Caco-2 (cell line): ENCODE results near the gene MTREX. TPM values are rescaled to one million over a fixed set of nuclear protein-coding genes. Genes with fewer than 3 reads are reported as not detected.

Experiments
- BruUV-seq: library from RNA; stranded (reverse); fragments of 400-500 nt; replicated peaks from 2 replicates; lab custom pipeline; 2021; lab: Mats Ljungman, UMichigan
- CTCF ChIA-PET: fragments of 300-600 bp; sonication (Branson Sonifier 250); formaldehyde crosslinking; loops from one replicate; lab custom pipeline; 2022; ENCODE audit warnings: antibody characterized with exemption; lab: Charles Lee
- POLR2A ChIA-PET: fragments of 300-600 bp; sonication (Branson Sonifier 250); formaldehyde crosslinking; loops from one replicate; lab custom pipeline; 2022; ENCODE audit warnings: antibody characterized with exemption; lab: Charles Lee
- DNase-seq, 2 experiments: peaks; one replicate each; pipeline versions ENCODE4 v3.0.0 to v3.0.0-alpha.2; 2020 to 2022
- H3K27me3 ChIP-seq: replicated peaks from 2 replicates; pipeline ENCODE4 v1.6.0; 2011; ENCODE audit warnings: low read length; ENCODE audit not compliant: control insufficient read depth, insufficient read depth
- H3K36me3 ChIP-seq: 2 replicates; pipeline ENCODE4 v1.5.1; 2011; ENCODE audit warnings: low read length; ENCODE audit not compliant: control insufficient read depth, insufficient read depth
- H3K4me1 ChIP-seq: fragments of 250-450 bp; sonication (Bioruptor Pico); 2 replicates; pipeline ENCODE4 v1.5.1; 2020; ENCODE audit warnings: mild to moderate bottlenecking
- H3K4me3 ChIP-seq: 2 replicates; pipeline ENCODE4 v1.5.1; 2011; ENCODE audit warnings: low read depth, mild to moderate bottlenecking, control low read depth, low read length
- H3K9me3 ChIP-seq: fragments of 250-450 bp; sonication (Bioruptor Pico); 2 replicates; pipeline ENCODE4 v1.5.1; 2020; ENCODE audit warnings: mild to moderate bottlenecking, moderate library complexity
- H3K27ac Mint-ChIP-seq: one replicate; pipeline ENCODE4 v1.8.0; 2022; ENCODE audit warnings: mixed read lengths; ENCODE audit not compliant: unreplicated experiment
- H3K27me3 Mint-ChIP-seq: one replicate; pipeline ENCODE4 v1.8.0; 2022; ENCODE audit warnings: mixed read lengths; ENCODE audit not compliant: insufficient read depth, unreplicated experiment
- H3K36me3 Mint-ChIP-seq: one replicate; pipeline ENCODE4 v1.8.0; 2022; ENCODE audit warnings: mild to moderate bottlenecking, mixed read lengths; ENCODE audit not compliant: insufficient read depth, unreplicated experiment
- H3K4me1 Mint-ChIP-seq: one replicate; pipeline ENCODE4 v1.8.0; 2022; ENCODE audit warnings: low read depth, mixed read lengths; ENCODE audit not compliant: unreplicated experiment
- H3K4me3 Mint-ChIP-seq: one replicate; pipeline ENCODE4 v1.8.0; 2022; ENCODE audit warnings: mild to moderate bottlenecking, moderate library complexity, mixed read lengths; ENCODE audit not compliant: unreplicated experiment
- H3K9me3 Mint-ChIP-seq: one replicate; pipeline ENCODE4 v1.8.0; 2022; ENCODE audit warnings: mixed read lengths; ENCODE audit not compliant: unreplicated experiment
- CTCF ChIP-seq, 2 experiments: fragments of 200-600 bp in 1 of 2; IDR thresholded peaks; 1 replicate in 1 of 2; 2 replicates in 1 of 2; pipeline versions ENCODE4 v1.5.1 to v1.8.0; 2011 to 2022; ENCODE audit warnings: antibody characterized with exemption in 1 of 2, control low read depth in 1 of 2, inconsistent platforms in 1 of 2, low read depth in 1 of 2, low read length in 1 of 2, mild to moderate bottlenecking in 1 of 2, moderate library complexity in 1 of 2; ENCODE audit not compliant: insufficient read depth in 1 of 2, severe bottlenecking in 1 of 2, unreplicated experiment in 1 of 2
- intact Hi-C: fragments of 100-400 bp; cut with micrococcal nuclease; formaldehyde crosslinking; loops from one replicate; pipeline ENCODE4 v1.10.0; 2022; ENCODE audit not compliant: unreplicated experiment
- total RNA-seq: library from RNA; stranded (reverse); gene quantifications from 2 replicates; pipeline ENCODE4 v1.2.3, GENCODE V29; 2022

Gene MTREX
- total RNA-seq, 1 experiment from 2014 or later, result 83.7 TPM

- no peaks in the 10 kb centered on the region for H3K4me1 Mint-ChIP-seq
- TF ChIP-seq CTCF (IDR thresholded peaks at IDR 0.05; ENCODE audit: insufficient read depth in 1 of 2, low read depth in 1 of 2, low read length in 1 of 2, severe bottlenecking in 1 of 2, unreplicated experiment in 1 of 2), result no peak
- Histone ChIP-seq H3K9me3 (peaks cover 7% of the 10 kb centered on the region), H3K4me1 (no peaks in the 10 kb centered on the region), H3K27me3 (no peaks in the 10 kb centered on the region), H3K4me3 (no peak overlapping the region), H3K36me3 (no peaks in the 10 kb centered on the region)
- intact Hi-C loops, result no loop called here
- no peak overlapping the region for H3K27ac Mint-ChIP-seq
- no peaks in the 10 kb centered on the region for H3K27me3 Mint-ChIP-seq
- DNase-seq, result no peak
- no TSS peak for BruUV-seq
- ChIA-PET CTCF (no interaction called here), POLR2A (no interaction called here)
- H3K4me3 Mint-ChIP-seq, result no peak overlapping the region
- H3K36me3 Mint-ChIP-seq, result peaks cover 48% of the 10 kb centered on the region
- H3K9me3 Mint-ChIP-seq, result no peaks in the 10 kb centered on the region
Measured at GRCh38 chr5:55393501-55394175, 85.8 kb downstream of the MTREX start.

DNA sequence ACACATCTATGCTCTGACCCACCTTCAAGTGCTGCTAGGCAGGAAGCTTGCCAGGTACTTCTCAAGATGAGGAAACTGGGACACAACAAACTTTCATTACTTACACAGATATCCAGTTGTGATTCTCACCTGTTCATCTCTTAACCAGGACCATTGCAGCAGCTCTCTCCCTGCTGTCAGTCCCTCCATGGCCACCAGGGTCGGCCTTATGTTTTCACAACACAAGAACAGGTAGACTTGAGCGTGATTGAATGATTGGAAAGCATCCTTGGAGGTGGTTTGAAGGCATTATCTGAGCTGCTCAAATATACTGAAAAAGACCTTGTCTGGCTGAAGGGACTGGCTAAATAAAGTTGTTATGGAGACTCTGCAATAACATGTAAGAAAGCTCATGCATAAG is 94.4 kb downstream of the MTREX start:
- intact Hi-C loops, result loop anchor here (10.0 kb wide), 1 partner anchor 227 kb away; the partner anchor contains the start of gene CDC20B
- POLR2A ChIA-PET, result no interaction called here
- no peaks in the 10 kb centered on the region for H3K27me3 Mint-ChIP-seq

GRCh38 chr5:55406292-55406691 is 98.5 kb downstream of the MTREX start:
- no peak for DNase-seq
- Histone ChIP-seq H3K4me3 (no peak overlapping the region), H3K9me3 (no peaks in the 10 kb centered on the region), H3K4me1 (no peaks in the 10 kb centered on the region), H3K27me3 (no peaks in the 10 kb centered on the region), H3K36me3 (peaks cover 2% of the 10 kb centered on the region; the same call in 1 of the 2 replicates)
- ChIA-PET POLR2A (no interaction called here), CTCF (interaction anchor here (0.6 kb wide), 1 partner anchor 272 kb away, joined by 6 read pairs; no protein-coding TSS in a partner anchor)
- no peaks in the 10 kb centered on the region for H3K27me3 Mint-ChIP-seq
- H3K9me3 Mint-ChIP-seq, result no peaks in the 10 kb centered on the region
- no peak overlapping the region for H3K4me3 Mint-ChIP-seq
- H3K36me3 Mint-ChIP-seq, result peaks cover 46% of the 10 kb centered on the region
- no TSS peak for BruUV-seq
- intact Hi-C loops, result loop anchor here (10.0 kb wide), 1 partner anchor 231 kb away; the partner anchor contains the start of gene CDC20B
- peaks cover 6% of the 10 kb centered on the region for H3K4me1 Mint-ChIP-seq
- no peak for TF ChIP-seq CTCF (IDR thresholded peaks at IDR 0.05; ENCODE audit: insufficient read depth in 1 of 2, low read depth in 1 of 2, low read length in 1 of 2, severe bottlenecking in 1 of 2, unreplicated experiment in 1 of 2)
- no peak overlapping the region for H3K27ac Mint-ChIP-seq

More for the DNA sequence above, 94.4 kb downstream of the MTREX start:
- Mint-ChIP-seq H3K9me3 (no peaks in the 10 kb centered on the region), H3K27ac (peak overlapping the region; percentile 23), H3K4me1 (no peaks in the 10 kb centered on the region), H3K4me3 (no peak overlapping the region), H3K36me3 (peaks cover 39% of the 10 kb centered on the region)
- H3K36me3 ChIP-seq, result peaks cover 2% of the 10 kb centered on the region; the same call in 1 of the 2 replicates
- H3K9me3 ChIP-seq, result no peaks in the 10 kb centered on the region
- H3K27me3 ChIP-seq, result no peaks in the 10 kb centered on the region
- CTCF ChIA-PET, result interaction anchor here (1.2 kb wide), 1 partner anchor 290 kb away, joined by 7 read pairs; no protein-coding TSS in a partner anchor
- peak; percentile 26 to 40 for TF ChIP-seq CTCF (IDR thresholded peaks at IDR 0.05; ENCODE audit: insufficient read depth in 1 of 2, low read depth in 1 of 2, low read length in 1 of 2, severe bottlenecking in 1 of 2, unreplicated experiment in 1 of 2)
- no TSS peak for BruUV-seq
- no peak overlapping the region for H3K4me3 ChIP-seq
- H3K4me1 ChIP-seq, result no peaks in the 10 kb centered on the region
- DNase-seq, result peak in 1 of 2 experiments; percentile 22
